Measurements from ENCODE around the gene ZBTB33.

The ZBTB33 gene

DNA sequence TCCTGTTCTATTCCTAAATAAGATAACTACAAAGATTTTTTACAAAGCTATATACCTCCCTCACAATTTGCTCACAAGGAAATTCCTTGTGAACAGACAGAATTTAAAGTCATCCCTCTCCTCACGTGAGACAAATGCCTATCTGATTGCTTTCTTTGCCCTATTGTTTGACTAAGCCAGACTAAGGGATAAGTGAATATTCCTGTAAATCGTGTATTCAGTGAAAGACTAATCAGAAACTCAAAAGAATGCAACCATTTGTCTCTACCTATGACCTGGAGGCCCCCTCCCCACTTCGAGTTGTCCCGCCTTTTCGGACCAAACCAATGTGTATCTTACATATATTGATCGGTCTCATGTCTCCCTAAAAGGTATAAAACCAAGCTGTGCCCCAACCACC lies 15.3 kb upstream of the ZBTB33 start:
- DNase-seq (ENCODE audit: low read depth, low spot score) = no peak
- Histone ChIP-seq H3K27ac (ENCODE audit: low read length) (no peak overlapping the region), H3K36me3 (ENCODE audit: control insufficient read depth, insufficient read depth, low read length) (no peaks in the 10 kb centered on the region), H3K9me3 (ENCODE audit: control insufficient read depth, insufficient read depth, low read length) (no peaks in the 10 kb centered on the region), H3K4me1 (ENCODE audit: control insufficient read depth, insufficient read depth, low read length) (no peaks in the 10 kb centered on the region), H3K4me3 (ENCODE audit: low read length) (no peak overlapping the region), H3K27me3 (ENCODE audit: control insufficient read depth, insufficient read depth, low read length) (no peaks in the 10 kb centered on the region)
- WGBS (ENCODE audit: insufficient coverage, insufficient read length) = no CpG with 5 or more reads among the region's 6 CpGs

DNA sequence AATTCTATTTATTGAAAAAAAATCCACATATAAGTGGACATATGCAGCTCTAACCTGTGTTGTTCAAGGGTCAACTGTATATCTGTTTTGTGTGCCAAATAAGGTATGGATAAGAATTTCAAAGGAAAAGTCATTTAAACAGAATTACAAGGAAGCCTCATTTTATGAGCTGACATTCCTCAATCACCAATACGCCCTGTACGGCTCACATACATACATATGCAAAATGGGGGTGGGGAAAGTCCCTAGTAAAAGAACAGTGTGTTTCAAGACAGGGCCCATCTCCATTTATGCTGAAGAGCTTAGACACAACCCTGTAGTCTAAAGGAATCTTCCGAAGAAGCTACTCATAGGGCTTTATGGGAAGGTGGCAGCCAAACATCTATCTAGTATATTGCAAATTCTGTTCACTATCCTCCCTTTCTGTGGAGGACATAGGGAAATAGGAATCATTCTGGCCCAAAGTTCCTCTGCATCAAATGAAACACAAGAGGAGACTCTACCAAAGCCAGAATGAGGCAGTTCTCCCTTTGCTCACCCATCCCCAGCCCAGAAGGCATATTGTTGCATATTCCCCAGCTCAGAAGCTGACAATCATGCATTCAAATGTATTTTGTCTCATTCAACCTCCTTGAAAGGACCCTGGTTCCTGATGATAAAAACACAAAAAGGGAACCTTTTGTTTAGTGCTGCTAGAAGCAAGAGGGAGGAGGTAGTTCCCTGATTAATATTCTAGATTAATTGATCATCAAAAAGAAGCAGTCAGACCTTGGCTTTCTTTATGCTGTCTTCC lies 13.7 kb upstream of the ZBTB33 start:
- H3K4me1 ChIP-seq (ENCODE audit: control insufficient read depth, insufficient read depth, low read length) = no peaks in the 10 kb centered on the region
- H3K27me3 ChIP-seq (ENCODE audit: control insufficient read depth, insufficient read depth, low read length) = no peaks in the 10 kb centered on the region
- no peak overlapping the region for H3K4me3 ChIP-seq (ENCODE audit: low read length)
- no peak for DNase-seq (ENCODE audit: low read depth, low spot score)
- H3K9me3 ChIP-seq (ENCODE audit: control insufficient read depth, insufficient read depth, low read length) = no peaks in the 10 kb centered on the region
- no peak overlapping the region for H3K27ac ChIP-seq (ENCODE audit: low read length)
- no CpG with 5 or more reads among the region's 3 CpGs for whole genome bisulfite sequencing (ENCODE audit: insufficient coverage, insufficient read length)
- no peaks in the 10 kb centered on the region for H3K36me3 ChIP-seq (ENCODE audit: control insufficient read depth, insufficient read depth, low read length)

DNA sequence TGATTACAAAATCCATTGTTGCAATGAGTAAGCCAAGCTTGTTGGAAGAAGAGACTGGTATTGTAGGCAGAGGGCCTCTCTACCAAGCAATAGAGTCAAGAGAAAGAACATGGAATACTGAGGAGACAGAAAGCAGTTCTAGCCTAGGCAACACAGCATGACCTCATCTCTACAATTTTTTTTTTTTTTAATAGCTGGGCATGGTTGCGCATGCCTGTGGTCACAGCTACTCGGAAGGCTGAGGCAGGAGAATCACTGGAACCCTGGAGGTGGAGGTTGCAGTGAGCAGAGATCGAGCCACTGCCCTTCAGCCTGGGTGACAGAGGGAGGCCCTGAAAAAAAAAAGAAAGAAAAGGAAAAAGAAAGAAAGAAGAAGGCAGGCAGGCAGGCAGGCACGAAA lies 11.7 kb upstream of the ZBTB33 start:
- no peak overlapping the region for H3K27ac ChIP-seq (ENCODE audit: low read length)
- no peak for DNase-seq (ENCODE audit: low read depth, low spot score)

DNA sequence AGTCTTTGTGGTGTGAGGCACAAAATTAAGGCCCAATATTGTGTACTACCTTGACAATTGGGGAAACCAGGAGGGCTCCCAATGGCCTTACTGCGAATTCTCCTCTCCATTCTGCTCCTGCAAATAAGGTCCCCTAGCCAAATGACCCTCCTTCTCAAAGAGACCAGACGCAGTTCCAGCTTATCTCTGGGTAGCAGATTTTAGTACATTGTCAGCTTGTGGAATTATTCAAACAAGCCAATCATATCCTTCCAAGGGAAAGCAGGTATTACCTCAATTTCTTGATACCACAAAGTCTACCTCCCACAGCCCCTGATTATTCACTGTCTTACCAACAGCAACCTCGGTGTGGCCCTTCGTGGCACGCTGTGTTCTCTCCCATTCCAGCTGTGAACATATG lies 7.8 kb upstream of the ZBTB33 start:
- H3K4me3 ChIP-seq (ENCODE audit: low read length) = no peak overlapping the region
- no peaks in the 10 kb centered on the region for H3K9me3 ChIP-seq (ENCODE audit: control insufficient read depth, insufficient read depth, low read length)
- no peaks in the 10 kb centered on the region for H3K36me3 ChIP-seq (ENCODE audit: control insufficient read depth, insufficient read depth, low read length)
- H3K27me3 ChIP-seq (ENCODE audit: control insufficient read depth, insufficient read depth, low read length) = no peaks in the 10 kb centered on the region
- DNase-seq (ENCODE audit: low read depth, low spot score) = no peak
- no peaks in the 10 kb centered on the region for H3K4me1 ChIP-seq (ENCODE audit: control insufficient read depth, insufficient read depth, low read length)
- no CpG with 5 or more reads among the region's 5 CpGs for WGBS (ENCODE audit: insufficient coverage, insufficient read length)
- no peak overlapping the region for H3K27ac ChIP-seq (ENCODE audit: low read length)

More for the DNA sequence above, 11.7 kb upstream of the ZBTB33 start:
- Histone ChIP-seq H3K4me1 (ENCODE audit: control insufficient read depth, insufficient read depth, low read length) (no peaks in the 10 kb centered on the region), H3K36me3 (ENCODE audit: control insufficient read depth, insufficient read depth, low read length) (no peaks in the 10 kb centered on the region), H3K27me3 (ENCODE audit: control insufficient read depth, insufficient read depth, low read length) (no peaks in the 10 kb centered on the region), H3K4me3 (ENCODE audit: low read length) (no peak overlapping the region), H3K9me3 (ENCODE audit: control insufficient read depth, insufficient read depth, low read length) (no peaks in the 10 kb centered on the region)
- WGBS (ENCODE audit: insufficient coverage, insufficient read length) = no CpG with 5 or more reads among the region's 4 CpGs

DNA sequence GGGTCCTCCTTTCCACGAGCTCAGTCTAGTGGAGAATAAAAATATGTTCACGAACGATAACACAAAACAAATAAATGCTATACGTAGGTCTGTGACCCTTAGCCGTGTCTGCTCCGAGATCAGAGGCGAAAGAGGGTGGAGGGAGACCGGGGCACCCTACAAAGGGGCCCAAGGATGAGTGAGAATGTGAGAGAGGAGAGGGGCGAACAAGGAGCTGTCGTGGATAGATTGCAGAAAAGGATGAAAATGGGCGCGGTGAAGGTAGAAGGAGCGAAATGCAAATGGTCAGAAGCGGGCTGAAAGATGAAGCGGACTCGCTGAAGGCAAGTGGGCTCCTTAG lies 6.2 kb upstream of the ZBTB33 start:
- DNase-seq (ENCODE audit: low read depth, low spot score) = no peak
- no peaks in the 10 kb centered on the region for H3K27me3 ChIP-seq (ENCODE audit: control insufficient read depth, insufficient read depth, low read length)

DNA sequence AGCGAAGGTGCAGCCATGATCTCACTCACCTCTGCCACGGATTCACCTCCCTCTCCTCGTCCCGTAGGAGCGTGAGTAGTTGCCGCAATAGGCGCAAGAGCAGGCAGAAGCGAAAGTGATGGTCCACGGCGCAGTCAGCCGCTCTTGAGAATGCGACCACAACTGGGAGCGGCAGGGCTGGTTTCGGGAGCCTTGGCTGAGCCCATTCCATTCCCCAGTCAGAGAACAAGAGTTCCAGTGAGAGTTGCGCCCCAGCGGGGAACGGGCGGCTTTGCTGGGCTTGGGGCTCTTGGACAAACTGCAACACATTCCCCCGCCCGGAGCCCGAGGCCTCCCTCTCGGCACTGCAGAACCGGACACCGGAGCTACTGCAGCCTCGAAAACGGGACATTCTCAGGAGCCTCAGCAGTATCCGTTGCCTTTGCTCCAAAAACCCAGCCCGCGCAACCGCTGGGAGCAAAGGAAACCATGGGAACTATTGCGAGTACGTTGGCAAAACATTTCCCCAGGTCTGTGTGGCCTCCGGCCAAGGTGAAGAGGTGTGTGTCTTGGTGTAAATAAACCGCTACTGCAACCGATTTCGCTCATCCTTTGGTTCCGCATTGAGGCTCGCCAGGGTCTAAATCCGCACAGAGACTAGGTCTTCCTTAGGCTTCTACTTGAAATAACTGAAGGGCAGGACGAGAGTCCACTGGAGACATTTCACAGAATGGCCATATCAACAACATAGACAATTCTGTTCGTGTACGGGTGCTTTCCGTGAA lies 5.7 kb upstream of the ZBTB33 start:
- peak; percentile 35 for DNase-seq (ENCODE audit: low read depth, low spot score)
- Histone ChIP-seq H3K36me3 (ENCODE audit: control insufficient read depth, insufficient read depth, low read length) (no peaks in the 10 kb centered on the region), H3K4me3 (ENCODE audit: low read length) (peak overlapping the region; percentile 83; the same call in 1 of the 2 replicates), H3K27ac (ENCODE audit: low read length) (no peak overlapping the region), H3K4me1 (ENCODE audit: control insufficient read depth, insufficient read depth, low read length) (no peaks in the 10 kb centered on the region), H3K9me3 (ENCODE audit: control insufficient read depth, insufficient read depth, low read length) (no peaks in the 10 kb centered on the region), H3K27me3 (ENCODE audit: control insufficient read depth, insufficient read depth, low read length) (no peaks in the 10 kb centered on the region)
- WGBS (ENCODE audit: insufficient coverage, insufficient read length) = no CpG with 5 or more reads among the region's 43 CpGs

More for the DNA sequence above, 6.2 kb upstream of the ZBTB33 start:
- Histone ChIP-seq H3K27ac (ENCODE audit: low read length) (no peak overlapping the region), H3K4me1 (ENCODE audit: control insufficient read depth, insufficient read depth, low read length) (no peaks in the 10 kb centered on the region), H3K4me3 (ENCODE audit: low read length) (peak overlapping the region; percentile 83; the same call in 1 of the 2 replicates), H3K36me3 (ENCODE audit: control insufficient read depth, insufficient read depth, low read length) (no peaks in the 10 kb centered on the region), H3K9me3 (ENCODE audit: control insufficient read depth, insufficient read depth, low read length) (no peaks in the 10 kb centered on the region)
- whole genome bisulfite sequencing (ENCODE audit: insufficient coverage, insufficient read length) = no CpG with 5 or more reads among the region's 16 CpGs

DNA sequence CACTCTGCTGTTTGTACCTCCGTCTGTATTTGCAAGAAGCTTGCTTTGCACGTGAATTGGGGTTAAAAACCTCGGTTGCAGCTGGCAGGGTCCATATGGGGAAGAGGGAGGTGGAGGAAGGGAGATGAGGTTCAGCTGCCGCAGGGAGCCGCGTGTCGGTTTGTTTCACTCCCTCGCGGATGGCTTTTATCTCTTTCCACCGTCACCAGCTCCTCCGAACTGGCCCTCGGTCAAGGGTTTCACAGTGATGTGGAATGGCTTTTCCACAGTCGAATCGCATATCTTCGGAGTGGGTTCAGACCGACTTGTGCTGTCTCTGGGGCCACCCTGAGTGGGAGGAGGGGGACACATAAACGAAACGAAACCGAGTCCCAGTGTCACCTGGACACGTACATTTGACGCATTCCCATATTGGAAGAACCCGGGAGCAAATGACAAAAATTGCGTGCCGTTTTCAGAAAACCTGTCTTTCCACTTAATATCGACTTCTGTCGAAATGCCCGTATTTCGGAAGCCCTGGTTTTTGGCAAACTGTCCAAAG lies 929 bp downstream of the ZBTB33 start:
- Histone ChIP-seq H3K4me3 (ENCODE audit: low read length) (peak overlapping the region; percentile 95; the same call in 1 of the 2 replicates), H3K36me3 (ENCODE audit: control insufficient read depth, insufficient read depth, low read length) (no peaks in the 10 kb centered on the region; the same call in 1 of the 2 replicates), H3K4me1 (ENCODE audit: control insufficient read depth, insufficient read depth, low read length) (no peaks in the 10 kb centered on the region), H3K27ac (ENCODE audit: low read length) (no peak overlapping the region), H3K9me3 (ENCODE audit: control insufficient read depth, insufficient read depth, low read length) (no peaks in the 10 kb centered on the region), H3K27me3 (ENCODE audit: control insufficient read depth, insufficient read depth, low read length) (no peaks in the 10 kb centered on the region)
- no CpG with 5 or more reads among the region's 28 CpGs for WGBS (ENCODE audit: insufficient coverage, insufficient read length)
- DNase-seq (ENCODE audit: low read depth, low spot score) = no peak

DNA sequence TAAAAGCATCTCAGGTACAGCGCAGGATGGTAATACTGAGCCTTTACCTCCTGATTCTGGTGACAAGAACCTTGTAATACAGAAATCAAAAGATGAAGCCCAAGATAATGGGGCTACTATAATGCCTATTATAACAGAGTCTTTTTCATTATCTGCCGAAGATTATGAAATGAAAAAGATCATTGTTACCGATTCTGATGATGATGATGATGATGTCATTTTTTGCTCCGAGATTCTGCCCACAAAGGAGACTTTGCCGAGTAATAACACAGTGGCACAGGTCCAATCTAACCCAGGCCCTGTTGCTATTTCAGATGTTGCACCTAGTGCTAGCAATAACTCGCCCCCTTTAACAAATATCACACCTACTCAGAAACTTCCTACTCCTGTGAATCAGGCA lies 3.2 kb downstream of the ZBTB33 start:
- Histone ChIP-seq H3K4me1 (ENCODE audit: control insufficient read depth, insufficient read depth, low read length) (no peaks in the 10 kb centered on the region), H3K9me3 (ENCODE audit: control insufficient read depth, insufficient read depth, low read length) (no peaks in the 10 kb centered on the region), H3K27me3 (ENCODE audit: control insufficient read depth, insufficient read depth, low read length) (no peaks in the 10 kb centered on the region), H3K36me3 (ENCODE audit: control insufficient read depth, insufficient read depth, low read length) (no peaks in the 10 kb centered on the region; the same call in 1 of the 2 replicates), H3K4me3 (ENCODE audit: low read length) (no peak overlapping the region), H3K27ac (ENCODE audit: low read length) (no peak overlapping the region)
- WGBS (ENCODE audit: insufficient coverage, insufficient read length) = no CpG with 5 or more reads among the region's 6 CpGs
- no peak for DNase-seq (ENCODE audit: low read depth, low spot score)

DNA sequence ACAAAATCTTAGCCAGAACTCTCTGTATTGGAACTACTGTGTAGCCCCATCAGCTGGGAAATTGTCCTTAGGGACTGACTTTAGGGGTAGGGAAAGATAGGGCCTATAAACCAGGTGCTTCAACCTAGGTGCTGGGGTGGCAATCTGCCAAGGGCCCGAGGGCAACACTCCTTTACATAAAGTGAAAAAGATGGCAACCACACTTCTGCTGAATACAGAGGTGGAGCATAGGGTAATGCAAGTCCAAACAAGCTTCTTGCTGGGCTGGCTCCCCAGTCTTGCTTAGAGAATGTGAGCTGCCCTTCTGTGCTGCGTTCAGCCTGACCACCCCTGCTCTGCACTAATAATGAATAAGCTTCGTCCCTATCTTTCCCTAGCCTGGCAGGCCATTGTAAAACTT lies 9.8 kb downstream of the ZBTB33 start:
- no peaks in the 10 kb centered on the region for H3K27me3 ChIP-seq (ENCODE audit: control insufficient read depth, insufficient read depth, low read length)
- H3K4me1 ChIP-seq (ENCODE audit: control insufficient read depth, insufficient read depth, low read length) = peaks cover 4% of the 10 kb centered on the region; the same call in 1 of the 2 replicates
- no peaks in the 10 kb centered on the region for H3K9me3 ChIP-seq (ENCODE audit: control insufficient read depth, insufficient read depth, low read length)
- no peak for DNase-seq (ENCODE audit: low read depth, low spot score)
- WGBS (ENCODE audit: insufficient coverage, insufficient read length) = no CpG with 5 or more reads among the region's 3 CpGs
- H3K4me3 ChIP-seq (ENCODE audit: low read length) = no peak overlapping the region
- no peak overlapping the region for H3K27ac ChIP-seq (ENCODE audit: low read length)
- no peaks in the 10 kb centered on the region for H3K36me3 ChIP-seq (ENCODE audit: control insufficient read depth, insufficient read depth, low read length)

DNA sequence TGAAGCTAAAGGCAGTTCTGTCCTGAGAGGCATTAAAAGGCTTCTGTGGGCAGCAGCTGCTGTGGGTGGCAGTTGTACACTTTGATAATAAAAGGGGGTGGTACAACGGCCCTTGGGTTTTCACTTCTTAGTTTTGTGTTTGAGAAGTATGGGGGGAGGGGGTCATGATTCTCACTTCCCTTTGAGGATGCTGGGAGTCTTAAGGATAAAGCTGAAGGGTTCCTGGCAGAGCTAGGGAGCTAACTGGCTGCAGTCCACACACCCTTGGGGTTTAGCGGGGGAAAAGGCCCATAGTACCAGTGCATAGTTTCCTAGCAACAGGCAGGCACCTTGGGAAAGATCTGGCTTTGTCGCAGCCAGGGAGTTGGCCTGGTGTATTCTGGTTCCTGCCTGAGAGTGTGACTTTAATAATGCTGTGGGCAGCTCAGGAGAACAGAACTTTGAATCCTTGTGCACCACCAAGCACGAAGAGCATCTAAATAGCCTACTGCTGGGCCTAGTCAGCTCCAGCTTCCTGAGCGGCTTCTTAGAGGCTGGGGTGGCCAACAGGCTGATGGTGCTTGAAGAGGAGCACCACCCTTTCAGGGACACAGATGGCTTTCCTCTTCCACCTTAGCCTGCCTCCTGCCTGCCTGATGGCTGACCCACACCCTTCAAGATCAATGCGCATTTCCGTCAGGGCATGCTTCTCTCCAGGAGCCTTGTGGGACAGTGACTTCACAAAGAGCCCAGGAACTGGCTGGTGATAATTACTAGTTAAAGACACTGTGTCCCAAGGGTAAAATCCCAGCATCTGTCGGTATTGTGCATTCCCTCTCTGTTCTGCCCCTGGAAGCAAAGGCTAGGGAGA lies 12.5 kb downstream of the ZBTB33 start:
- Histone ChIP-seq H3K9me3 (ENCODE audit: control insufficient read depth, insufficient read depth, low read length) (no peaks in the 10 kb centered on the region), H3K36me3 (ENCODE audit: control insufficient read depth, insufficient read depth, low read length) (no peaks in the 10 kb centered on the region), H3K4me1 (ENCODE audit: control insufficient read depth, insufficient read depth, low read length) (peaks cover 4% of the 10 kb centered on the region; the same call in 1 of the 2 replicates), H3K27ac (ENCODE audit: low read length) (no peak overlapping the region), H3K27me3 (ENCODE audit: control insufficient read depth, insufficient read depth, low read length) (no peaks in the 10 kb centered on the region), H3K4me3 (ENCODE audit: low read length) (no peak overlapping the region)
- no CpG with 5 or more reads among the region's 8 CpGs for WGBS (ENCODE audit: insufficient coverage, insufficient read length)
- DNase-seq (ENCODE audit: low read depth, low spot score) = no peak
